Testis (tissue), 3 donors: ENCODE data around the gene NLRP3. TPM values are rescaled to one million over a fixed set of nuclear protein-coding genes. Genes with fewer than 3 reads are reported as not detected.

Experiments used
- DNase-seq: peaks from one replicate; pipeline ENCODE4 v3.0.0-alpha.2; 2019
- H3K27ac ChIP-seq, 2 donors: fragments of 200-600 bp; sonication (generic); one replicate each; pipeline ENCODE4 v1.5.1; 2019
- H3K27me3 ChIP-seq: fragments of 200-600 bp; sonication (generic); one replicate; pipeline ENCODE4 v1.5.1; 2019
- H3K36me3 ChIP-seq: fragments of 200-600 bp; sonication (generic); one replicate; pipeline ENCODE4 v1.5.1; 2017; ENCODE audit warnings: low read depth; ENCODE audit errors: missing control alignments
- H3K4me1 ChIP-seq: fragments of 200-600 bp; sonication (generic); one replicate; pipeline ENCODE4 v1.5.1; 2019
- H3K4me3 ChIP-seq, 2 donors: fragments of 200-600 bp; sonication (generic); one replicate each; pipeline ENCODE4 v1.5.1; 2017 to 2019
- H3K9me3 ChIP-seq: fragments of 200-600 bp; sonication (generic); one replicate; pipeline ENCODE4 v1.5.1; 2017
- POLR2A ChIP-seq: fragments of 450-650 bp; IDR thresholded peaks from one replicate; pipeline ENCODE4 v1.6.1; 2017; ENCODE audit warnings: antibody characterized with exemption, mild to moderate bottlenecking, moderate library complexity
- WGBS, 2 donors: methylation state at CpG; one replicate each; pipeline ENCODE4 v1.1.5; 2018; 5-methylcytosine and 5-hydroxymethylcytosine counted together
- intact Hi-C: fragments of 100-400 bp; cut with DNase I; formaldehyde crosslinking; loops from one replicate; pipeline ENCODE4 v1.15.1; 2023; ENCODE audit warnings: low total_unique reads
- polyA plus RNA-seq: library from polyadenylated mRNA; stranded (reverse); fragments of 350-450 nt; fragmentation: Illumina TruSeq; extraction: RNeasy Lipid Tissue Mini Kit (QIAGEN cat#74804); gene quantifications from one replicate; pipeline ENCODE4 v1.2.3, GENCODE V29; 2014; ENCODE audit warnings: low read depth, low replicate concordance; ENCODE audit not compliant: insufficient read depth
- total RNA-seq, 2 donors: library from RNA; depleted of rRNA; stranded (reverse); fragments of >200 nt; gene quantifications; one replicate each; pipeline ENCODE4 v1.2.3, GENCODE V29; 2016
- TF ChIP-seq, protein P1 (sequence below), 3 experiments: fragments of 450-650 bp in 2 of 3; fragments of 200-600 bp in 1 of 3; sonication (generic) in 1 of 3; IDR thresholded peaks; one replicate each; pipeline ENCODE4 v1.5.1; 2016 to 2019; ENCODE audit warnings: antibody characterized with exemption in 3 of 3, mild to moderate bottlenecking in 2 of 3, moderate library complexity in 1 of 3

NLRP3 gene
- total and polyA plus RNA-seq, 3 donors from 2014 or later, result 0.31 to 1.4 (median 0.92) TPM

DNA sequence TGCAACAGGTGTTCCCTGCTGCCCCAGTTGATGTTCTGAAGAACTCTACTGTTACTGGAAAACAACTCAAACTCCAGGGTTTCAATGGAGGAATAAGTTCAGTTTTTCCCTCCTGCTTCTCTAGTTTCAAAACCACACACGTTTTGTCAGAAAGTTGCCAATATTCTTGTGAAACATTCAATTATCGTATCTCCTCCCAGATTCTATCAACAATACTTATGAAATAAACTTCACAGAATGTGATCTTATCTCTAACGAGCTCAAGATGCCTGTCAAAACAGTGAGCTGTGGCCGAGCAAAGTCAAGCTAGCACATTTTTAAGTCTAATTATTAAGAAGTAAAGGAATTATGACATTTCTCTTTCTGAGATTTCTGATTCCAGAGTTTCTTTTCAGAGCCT lies 37.3 kb downstream of the NLRP3 start:
- no peak for TF ChIP-seq POLR2A
- no peaks in the 10 kb centered on the region for H3K4me1 ChIP-seq
- intact Hi-C loops, result no loop called here
- H3K9me3 ChIP-seq, result no peaks in the 10 kb centered on the region
- no peak for DNase-seq
- no peaks in the 10 kb centered on the region for H3K27me3 ChIP-seq
- WGBS, 2 donors, result 34 to 39% methylated on average over 4 of the region's 4 CpGs
- no peak overlapping the region for H3K4me3 ChIP-seq
- H3K36me3 ChIP-seq, result no peaks in the 10 kb centered on the region
- H3K27ac ChIP-seq, result no peak overlapping the region

DNA sequence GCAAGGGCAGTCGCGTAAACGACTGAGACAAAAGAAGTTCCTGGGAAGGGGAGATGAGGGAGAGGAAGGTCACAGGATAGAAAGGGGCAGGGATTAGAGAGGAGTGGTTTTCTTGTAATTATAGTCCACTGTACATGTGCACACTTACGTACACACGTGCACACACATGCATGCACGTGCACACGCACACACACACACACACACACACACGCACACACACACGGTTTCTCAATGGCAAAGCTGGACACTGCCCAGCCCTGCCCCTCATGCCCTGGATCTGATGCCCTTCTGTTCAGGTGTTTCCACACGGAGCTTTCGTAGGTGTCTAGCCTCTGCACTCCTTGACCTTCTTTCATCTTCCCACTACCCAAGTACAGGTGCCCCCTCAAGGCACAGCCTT lies 38.0 kb downstream of the NLRP3 start:
- no peak for DNase-seq
- no peaks in the 10 kb centered on the region for H3K36me3 ChIP-seq
- TF ChIP-seq, protein P1, sequence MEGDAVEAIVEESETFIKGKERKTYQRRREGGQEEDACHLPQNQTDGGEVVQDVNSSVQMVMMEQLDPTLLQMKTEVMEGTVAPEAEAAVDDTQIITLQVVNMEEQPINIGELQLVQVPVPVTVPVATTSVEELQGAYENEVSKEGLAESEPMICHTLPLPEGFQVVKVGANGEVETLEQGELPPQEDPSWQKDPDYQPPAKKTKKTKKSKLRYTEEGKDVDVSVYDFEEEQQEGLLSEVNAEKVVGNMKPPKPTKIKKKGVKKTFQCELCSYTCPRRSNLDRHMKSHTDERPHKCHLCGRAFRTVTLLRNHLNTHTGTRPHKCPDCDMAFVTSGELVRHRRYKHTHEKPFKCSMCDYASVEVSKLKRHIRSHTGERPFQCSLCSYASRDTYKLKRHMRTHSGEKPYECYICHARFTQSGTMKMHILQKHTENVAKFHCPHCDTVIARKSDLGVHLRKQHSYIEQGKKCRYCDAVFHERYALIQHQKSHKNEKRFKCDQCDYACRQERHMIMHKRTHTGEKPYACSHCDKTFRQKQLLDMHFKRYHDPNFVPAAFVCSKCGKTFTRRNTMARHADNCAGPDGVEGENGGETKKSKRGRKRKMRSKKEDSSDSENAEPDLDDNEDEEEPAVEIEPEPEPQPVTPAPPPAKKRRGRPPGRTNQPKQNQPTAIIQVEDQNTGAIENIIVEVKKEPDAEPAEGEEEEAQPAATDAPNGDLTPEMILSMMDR (IDR thresholded peaks at IDR 0.05), result no peak
- TF ChIP-seq POLR2A, result no peak
- H3K27ac ChIP-seq, result no peak overlapping the region
- no peaks in the 10 kb centered on the region for H3K4me1 ChIP-seq
- no peak overlapping the region for H3K4me3 ChIP-seq
- no peaks in the 10 kb centered on the region for H3K9me3 ChIP-seq
- whole genome bisulfite sequencing, 2 donors, result 80% methylated on average over 11 of the region's 11 CpGs
- no peaks in the 10 kb centered on the region for H3K27me3 ChIP-seq
- intact Hi-C loops, result no loop called here

DNA sequence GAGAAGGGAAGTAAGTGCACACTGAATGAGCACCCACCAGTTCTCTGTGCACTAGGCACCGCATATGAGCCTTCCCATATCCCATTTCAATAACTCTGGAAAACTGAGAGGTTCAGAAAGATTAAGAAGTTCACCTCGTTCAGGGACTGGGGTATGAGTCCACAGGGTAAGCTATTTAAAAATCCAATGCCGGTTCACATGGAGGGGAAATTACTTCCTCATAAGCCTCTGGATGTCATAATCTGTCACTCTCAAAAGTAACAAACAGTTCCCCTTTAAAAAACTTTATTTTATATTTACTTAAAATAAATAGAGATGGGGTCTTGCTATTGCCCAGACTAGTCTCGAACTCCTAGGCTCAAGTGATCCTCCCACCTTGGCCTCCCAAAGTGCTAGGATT lies 40.0 kb downstream of the NLRP3 start:
- intact Hi-C loops, result no loop called here
- TF ChIP-seq POLR2A, result no peak
- TF ChIP-seq, protein P1 (IDR thresholded peaks at IDR 0.05), result no peak
- H3K36me3 ChIP-seq, result no peaks in the 10 kb centered on the region
- H3K9me3 ChIP-seq, result no peaks in the 10 kb centered on the region
- H3K27ac ChIP-seq, result no peak overlapping the region
- no peaks in the 10 kb centered on the region for H3K27me3 ChIP-seq
- no peaks in the 10 kb centered on the region for H3K4me1 ChIP-seq
- WGBS, 2 donors, result 67 to 69% methylated on average over 4 of the region's 4 CpGs
- DNase-seq, result no peak
- no peak overlapping the region for H3K4me3 ChIP-seq

GRCh38 chr1:247456914-247457639 lies 41.1 kb downstream of the NLRP3 start:
- Histone ChIP-seq H3K4me3 (no peak overlapping the region), H3K27me3 (no peaks in the 10 kb centered on the region), H3K9me3 (no peaks in the 10 kb centered on the region), H3K4me1 (no peaks in the 10 kb centered on the region), H3K36me3 (no peaks in the 10 kb centered on the region), H3K27ac (no peak overlapping the region)
- TF ChIP-seq POLR2A, result no peak
- TF ChIP-seq, protein P1 (IDR thresholded peaks at IDR 0.05), result no peak
- intact Hi-C loops, result no loop called here
- DNase-seq, result no peak
- WGBS, 2 donors, result 76 to 88% methylated on average over 16 of the region's 16 CpGs

DNA sequence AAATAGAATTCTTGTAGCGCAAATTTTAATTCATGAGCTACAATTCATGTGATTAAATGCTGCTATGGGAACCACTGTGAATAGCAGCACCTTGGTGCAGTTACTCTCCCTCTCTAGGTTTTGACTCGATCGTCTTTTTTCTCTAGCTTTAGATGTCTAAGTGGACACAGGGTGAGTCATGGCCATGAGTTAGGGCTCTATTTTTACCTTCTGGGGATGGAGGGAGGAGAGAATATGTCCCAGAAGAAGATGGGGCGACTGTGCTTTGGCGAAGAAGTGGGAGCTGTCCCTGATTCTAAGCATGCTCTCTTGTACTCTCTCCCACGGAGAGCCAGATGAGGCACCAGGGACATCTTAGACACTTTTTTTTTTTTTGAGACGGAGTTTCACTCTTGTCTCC lies 43.5 kb downstream of the NLRP3 start:
- Histone ChIP-seq H3K36me3 (no peaks in the 10 kb centered on the region), H3K4me3 (no peak overlapping the region), H3K27ac (no peak overlapping the region), H3K9me3 (no peaks in the 10 kb centered on the region), H3K27me3 (no peaks in the 10 kb centered on the region), H3K4me1 (no peaks in the 10 kb centered on the region)
- no peak for DNase-seq
- intact Hi-C loops, result no loop called here
- TF ChIP-seq POLR2A, result no peak
- TF ChIP-seq, protein P1 (IDR thresholded peaks at IDR 0.05), result no peak
- WGBS, 2 donors, result 77 to 82% methylated on average over 7 of the region's 7 CpGs
